Measurements from ENCODE around the gene NMNAT2.

GRCh38 chr1:183227422-183228346 lies 190.5 kb downstream of the NMNAT2 start:
- TF ChIP-seq POLR2A (IDR thresholded peaks at IDR 0.05) = no peak
- peak; percentile 42 to 70 (median 65) for TF ChIP-seq CTCF (IDR thresholded peaks at IDR 0.05 in 4 of 5, conservative IDR thresholded peaks at IDR 0.05 in 1 of 5)
